Putamen (tissue), 1 donor: ENCODE results near the gene GPR107.

Source experiments
- DNase-seq: peaks from one replicate; pipeline ENCODE4 v3.0.0-alpha.2; 2016; ENCODE audit warnings: low spot score

The GPR107 gene

DNA sequence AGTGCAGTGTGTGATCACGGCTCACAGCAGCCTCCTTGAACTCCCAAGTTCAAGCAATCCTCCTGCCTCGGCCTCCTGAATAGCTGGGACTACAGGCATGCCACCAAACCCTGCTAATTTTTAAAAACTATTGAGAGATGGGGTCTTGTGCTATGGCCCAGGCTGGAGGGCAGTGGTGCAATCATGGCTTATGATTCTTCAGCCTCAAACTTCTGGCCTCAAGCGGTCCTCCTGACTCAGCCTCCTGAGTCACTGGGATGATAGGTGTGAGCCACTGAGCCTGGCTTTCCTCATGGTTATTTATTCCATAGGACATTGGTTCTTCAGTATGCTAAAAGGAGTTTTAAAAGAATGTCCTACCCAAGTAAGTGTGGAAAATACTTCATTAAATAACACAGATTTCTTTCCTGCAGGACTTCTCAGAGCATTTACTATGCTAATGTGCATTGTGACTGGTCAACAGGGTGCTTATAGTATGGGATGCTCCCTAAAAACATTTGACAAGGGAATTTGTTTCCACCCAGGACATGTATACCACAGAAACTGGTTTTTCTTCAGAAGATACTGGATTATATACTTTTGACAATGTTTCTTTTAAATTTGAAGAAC lies 107.3 kb downstream of the GPR107 start:
- DNase-seq, result no peak

DNA sequence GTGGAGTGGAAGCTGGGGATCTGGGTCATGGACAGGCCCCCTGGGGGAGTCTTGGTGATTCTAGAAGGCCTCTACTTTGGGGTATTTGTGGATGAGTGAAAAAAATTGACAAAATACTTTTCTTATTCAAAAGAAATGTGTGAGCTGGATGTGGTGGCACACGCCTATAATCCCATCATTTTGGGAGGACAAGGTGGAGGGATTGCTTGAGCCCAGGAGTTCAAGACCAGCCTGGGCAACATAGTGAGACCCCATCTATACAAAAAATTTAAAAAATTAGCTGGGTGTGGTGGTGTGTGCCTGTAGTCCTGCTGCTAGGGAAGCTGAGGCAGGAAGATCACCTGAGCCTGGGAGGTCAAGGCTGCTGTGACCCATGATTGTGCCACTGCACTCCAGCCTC lies 111.9 kb downstream of the GPR107 start:
- no peak for DNase-seq

DNA sequence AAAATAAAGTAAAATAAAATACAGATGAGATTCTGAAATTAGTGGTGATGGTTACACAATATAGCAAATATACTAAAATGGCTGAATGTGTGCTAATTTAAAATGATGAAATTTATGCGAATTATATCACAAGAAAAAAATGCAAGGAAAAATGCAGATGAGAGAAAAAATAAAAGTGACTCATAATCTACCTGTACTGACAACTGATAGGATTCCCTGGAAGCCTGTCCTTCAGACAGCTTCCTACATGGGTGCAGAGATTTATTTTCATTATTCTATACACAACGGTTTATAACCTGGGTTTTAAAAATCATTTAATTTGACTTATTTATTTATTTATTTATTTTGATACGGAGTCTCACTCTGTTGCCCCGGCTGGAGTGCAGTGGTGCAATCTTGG lies 112.7 kb downstream of the GPR107 start:
- DNase-seq, result no peak

DNA sequence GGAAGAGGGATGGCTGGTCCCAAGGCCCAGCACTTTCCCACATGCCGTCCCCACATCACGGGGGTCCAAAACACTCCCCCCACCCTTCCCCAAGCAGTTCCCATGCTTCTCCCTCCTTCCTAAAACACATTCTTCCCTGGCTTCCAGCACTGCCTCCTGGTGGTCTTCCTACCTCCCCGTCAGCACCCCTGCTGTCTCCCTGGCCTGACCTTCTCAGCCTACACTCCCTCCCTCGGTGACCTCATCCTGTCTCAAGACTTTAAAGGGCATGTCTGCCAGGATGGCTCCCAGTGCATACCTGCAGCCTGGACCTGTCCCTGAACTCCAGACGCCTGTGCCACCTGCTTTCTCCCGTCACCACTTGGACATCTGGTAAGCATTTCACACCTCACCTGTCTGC lies 114.2 kb downstream of the GPR107 start:
- DNase-seq, result no peak

DNA sequence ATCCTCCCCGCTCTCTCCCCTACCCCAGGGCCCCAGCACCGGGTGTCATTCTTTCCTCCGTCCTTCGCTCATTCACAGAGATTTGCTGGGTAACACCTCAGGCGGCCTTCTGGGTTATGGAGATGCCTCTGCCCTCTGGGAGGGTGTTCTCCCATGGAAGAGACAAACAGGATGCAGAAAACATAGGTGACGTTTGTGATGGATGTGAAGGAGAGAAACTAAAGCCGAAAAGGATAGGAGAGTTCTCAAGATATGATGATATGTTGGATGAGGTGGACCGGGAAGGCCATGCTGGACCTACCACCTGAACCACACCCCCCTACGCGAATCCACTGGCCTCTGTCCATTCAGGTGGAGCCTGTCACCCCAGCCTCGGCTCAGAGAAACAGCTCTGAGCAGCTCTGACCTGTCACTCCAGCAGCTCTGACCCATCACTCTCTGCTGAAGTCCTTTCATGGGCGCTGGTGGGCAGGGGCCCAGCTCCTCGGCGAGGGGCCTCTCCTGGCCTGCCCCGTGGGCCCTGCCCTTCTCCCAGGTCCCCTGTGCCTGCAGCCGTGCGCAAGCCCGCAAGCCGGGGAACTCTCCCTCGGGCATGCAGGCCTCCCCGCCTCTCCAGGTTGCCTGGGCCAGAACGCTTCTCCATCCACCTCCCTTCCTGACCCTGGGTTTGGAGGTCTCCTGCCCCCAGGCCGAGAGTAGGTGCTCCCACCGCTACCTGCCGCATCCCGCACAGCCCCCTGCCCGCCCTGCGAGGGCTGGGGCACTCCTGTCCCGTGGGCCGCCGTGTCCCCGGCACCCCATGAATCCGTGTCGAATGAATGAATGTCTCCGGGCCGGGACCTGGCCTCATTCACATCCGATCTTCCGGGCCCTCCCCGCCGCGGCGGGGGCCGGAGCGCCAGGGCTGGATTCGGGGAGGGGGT lies 117.8 kb downstream of the GPR107 start:
- no peak for DNase-seq

DNA sequence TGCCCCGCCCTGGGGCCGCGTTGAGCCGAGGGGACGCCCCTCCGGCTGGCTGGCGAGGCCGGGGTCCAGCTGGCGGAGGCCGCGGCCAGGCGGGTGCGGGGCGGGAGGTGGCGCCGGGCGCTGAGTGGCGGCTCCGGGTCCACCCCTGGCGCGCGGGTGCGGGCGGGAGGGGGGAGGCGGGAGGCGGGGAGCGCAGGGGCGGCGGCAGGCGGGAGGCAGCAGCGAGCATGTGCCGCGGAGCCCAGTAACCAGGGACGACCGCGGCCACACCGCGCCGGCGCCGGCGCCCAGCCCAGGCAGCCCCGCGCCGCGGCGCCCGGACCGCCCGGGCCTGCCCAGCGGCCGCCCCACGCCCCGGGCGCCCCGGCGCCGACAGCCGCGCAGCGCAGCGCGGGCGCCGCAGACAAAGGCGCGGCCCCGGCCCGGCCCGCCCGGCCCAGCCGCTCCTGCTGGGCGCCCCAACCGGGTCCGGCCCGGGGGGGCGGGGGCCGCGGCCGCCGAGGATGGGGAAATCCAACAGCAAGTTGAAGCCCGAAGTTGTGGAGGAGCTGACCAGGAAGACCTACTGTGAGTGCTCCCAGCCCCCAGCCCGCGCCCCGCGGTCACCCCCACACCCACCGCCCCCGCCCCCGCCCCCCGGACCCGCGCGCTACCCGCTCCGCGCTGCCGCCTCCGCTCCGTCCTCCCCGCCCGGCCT lies 118.6 kb downstream of the GPR107 start, which contains the start of gene NCS1:
Gene NCS1 (plus strand): TSS at position 244 of the 697 bp plus-strand sequence. CDS start 260 bp downstream, at position 504.
- DNase-seq, result peak; percentile 64

DNA sequence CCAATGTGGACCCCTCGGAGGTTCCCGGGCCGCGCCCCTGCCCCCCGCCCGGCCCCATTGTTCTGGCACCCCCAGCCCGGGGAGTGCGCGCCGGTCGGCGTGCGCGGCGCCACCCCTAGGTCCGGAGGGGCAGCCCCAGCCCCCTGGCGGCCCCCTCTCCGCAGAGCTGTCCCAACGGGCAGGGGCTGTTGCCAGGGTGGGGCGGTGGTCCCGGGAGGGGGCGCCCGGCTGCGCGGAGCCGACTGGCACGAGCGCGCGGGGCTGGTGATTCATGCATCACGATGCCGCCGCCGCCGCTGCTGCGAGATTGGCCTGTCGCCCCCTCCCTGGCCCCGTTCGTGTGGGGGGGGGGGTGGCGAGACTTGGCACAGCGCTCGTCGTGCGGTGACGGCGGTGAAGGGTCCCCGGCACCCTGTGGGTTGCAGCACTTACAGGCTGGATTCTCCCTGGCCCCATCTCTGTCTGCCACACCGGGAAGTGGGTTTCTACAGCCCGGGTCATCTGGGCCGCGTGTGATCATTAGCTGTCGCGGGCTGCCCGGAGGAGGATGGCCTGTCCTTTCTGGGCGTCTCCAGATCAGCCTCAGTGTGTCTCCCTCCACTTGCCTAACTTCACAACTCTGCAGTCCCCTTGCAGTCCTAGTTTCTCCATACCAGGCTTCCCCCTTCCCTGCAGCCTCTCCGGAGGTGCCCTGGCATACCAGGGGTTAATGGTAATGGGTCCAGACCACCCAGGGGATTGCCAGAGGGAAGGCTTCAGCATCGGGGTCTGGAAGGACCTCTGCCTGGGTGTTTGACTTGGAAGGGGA lies 119.4 kb downstream of the GPR107 start:
- no peak for DNase-seq

DNA sequence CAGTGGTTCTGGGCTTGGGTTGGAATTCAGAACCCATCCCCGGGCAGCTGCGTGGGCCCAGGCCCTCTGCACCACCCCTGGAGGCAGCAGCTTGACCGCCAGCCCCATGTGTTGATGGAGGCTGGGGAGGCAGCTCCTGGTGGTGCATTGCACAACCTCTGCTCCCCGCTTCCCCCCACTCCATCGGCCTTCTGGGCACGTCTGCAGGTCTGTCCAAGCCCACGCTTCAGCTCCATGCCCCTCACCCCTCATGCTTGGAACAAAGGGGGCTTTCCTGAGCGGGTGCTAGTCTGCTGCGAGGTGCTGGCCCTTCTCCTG lies 119.9 kb downstream of the GPR107 start:
- DNase-seq, result no peak

DNA sequence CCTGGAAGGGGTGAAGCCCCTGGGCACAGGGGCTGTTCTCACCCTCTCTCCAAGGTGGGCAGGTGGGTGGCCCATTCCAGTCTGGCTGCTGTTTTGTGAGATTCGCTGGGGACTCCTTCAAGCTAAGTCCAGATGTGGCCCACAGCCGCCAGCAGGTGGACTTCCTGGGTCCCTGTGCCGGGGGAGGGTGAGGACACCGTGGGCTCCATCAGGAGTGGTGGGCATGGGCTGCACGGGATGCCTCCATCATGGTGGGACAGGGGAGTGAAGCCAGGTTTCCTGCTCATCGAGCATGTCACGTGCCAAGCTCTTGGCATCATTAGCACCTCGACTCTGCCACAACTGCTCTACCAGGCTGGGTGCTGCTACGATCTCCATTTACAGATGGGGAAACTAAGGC lies 120.3 kb downstream of the GPR107 start:
- DNase-seq, result no peak

DNA sequence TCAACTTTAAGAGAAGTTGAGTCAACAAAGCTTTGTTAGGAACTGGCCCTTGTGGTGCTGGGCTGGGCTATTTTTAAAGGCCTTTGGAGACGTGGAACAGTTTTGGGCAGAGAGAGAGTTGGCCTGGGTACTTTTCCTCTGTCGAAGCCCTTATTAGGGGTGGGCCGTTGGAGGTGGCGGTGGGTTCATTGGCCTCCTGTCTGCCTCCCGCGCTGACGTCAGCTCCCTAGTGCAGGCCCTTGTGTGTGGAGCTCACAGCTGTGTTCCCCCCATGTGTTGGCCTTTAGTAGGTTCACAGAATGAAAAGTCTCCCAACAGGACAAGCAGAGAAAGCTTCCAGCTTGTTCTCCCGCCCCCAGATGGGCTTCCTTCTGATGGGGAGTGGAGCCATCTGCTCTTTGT lies 121.2 kb downstream of the GPR107 start:
- no peak for DNase-seq

DNA sequence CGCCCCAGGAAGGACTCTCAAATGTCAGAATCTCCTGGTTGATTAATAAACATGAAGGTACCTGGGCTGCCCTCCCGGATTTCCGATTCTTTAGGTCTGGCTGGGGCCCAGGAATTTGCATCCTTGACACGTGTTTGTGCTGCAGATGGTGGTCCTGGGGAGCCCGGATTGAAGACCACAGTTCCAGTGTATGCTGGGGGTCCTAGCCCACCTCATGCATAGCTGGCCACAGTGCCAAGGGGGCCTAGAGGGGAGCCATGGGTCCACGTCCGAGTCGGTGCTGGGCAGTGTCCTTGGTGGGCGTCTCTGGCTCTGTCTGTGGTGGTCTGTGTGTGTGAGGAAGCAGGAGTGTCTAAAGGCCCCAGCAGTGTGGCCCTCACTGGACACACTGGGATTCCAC lies 121.6 kb downstream of the GPR107 start:
- DNase-seq, result no peak

DNA sequence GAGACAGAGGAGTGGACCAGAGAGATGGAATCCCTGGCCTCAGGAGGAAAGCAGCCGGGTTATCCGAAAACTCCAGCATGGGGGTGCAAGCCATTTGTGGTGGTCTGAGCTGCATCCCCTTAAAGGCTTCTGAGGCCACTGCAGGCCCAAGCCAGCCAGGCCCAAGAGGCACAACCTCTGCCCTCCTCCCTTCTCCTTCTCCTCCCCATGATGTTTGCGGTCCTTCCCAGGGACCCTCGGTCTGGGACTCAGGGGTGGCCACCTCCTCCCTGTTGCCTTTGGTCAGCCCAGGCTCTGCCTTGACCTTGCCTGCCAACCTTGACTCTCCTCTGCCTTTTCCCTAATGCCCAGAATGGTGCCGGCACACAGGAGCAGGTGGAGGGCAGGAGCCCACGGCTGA lies 123.1 kb downstream of the GPR107 start:
- DNase-seq, result no peak

DNA sequence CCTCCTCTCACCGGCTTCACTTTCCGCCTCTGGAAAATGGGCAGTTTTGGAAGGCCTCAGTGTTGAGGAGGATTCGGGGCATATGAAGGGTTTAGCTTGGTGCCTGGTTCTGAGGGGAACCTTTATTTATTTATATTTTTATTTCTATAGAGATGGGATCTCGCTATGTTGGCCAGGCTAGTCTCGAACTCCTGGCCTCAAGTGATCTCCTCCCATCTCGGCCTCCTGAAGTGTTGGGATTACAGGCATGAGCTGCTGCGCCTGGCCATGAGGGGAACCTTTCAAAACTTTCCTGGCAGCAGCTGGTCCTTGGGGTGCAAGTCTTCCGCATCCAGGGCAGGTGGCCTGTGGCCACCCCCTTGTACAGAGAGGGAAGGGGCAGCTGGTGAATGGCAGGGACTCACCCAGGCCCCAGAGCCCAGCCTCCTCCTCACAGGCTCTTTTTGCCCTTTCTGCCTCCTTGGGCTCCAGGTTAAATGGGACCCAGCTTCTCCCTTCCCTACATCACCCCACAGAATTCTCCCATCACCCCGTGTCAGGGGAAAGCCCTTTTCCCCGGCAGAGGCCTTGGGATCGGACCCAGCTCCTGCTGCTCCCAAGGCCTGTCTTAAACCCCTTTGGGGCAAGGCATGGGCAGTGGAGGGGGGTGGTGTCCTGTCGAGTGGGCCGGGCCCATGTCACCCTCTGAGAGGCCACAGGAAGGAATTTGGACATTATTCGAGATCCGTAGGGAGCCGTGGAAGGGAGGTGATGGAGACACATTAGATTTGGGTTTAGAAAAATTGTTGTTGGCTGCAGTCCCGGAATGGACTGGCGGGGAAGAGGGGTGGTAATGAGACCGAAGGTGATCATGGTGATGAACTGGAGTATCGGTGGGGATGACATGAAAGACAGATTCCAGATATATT lies 124.4 kb downstream of the GPR107 start:
- DNase-seq, result no peak

DNA sequence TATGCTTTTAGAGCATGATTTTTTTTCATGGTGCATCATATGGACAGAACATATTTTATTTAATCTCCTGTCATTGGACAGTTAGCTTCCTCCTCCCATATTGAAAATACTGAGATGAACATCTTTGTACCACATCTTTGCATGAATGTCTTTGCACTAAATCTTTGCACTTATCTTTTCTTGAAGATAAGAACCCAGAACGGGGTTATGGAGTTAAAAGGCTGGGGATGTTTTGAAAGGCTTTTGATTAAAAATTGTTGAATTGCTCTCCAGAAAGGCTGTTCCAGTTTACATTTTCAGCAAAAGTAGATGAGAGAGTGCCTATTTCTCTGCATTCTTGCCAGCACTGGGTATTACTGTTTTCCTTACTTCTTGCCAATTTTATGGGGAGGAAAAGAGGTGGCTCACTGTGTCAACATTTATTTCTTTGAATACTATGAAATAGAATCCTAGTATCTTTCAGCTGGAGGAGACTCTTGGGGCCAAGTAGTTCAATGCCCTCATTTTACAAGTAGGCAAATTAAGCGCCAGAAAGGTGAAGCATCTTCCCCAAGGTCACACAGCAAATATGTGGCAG lies 125.7 kb downstream of the GPR107 start:
- no peak for DNase-seq

DNA sequence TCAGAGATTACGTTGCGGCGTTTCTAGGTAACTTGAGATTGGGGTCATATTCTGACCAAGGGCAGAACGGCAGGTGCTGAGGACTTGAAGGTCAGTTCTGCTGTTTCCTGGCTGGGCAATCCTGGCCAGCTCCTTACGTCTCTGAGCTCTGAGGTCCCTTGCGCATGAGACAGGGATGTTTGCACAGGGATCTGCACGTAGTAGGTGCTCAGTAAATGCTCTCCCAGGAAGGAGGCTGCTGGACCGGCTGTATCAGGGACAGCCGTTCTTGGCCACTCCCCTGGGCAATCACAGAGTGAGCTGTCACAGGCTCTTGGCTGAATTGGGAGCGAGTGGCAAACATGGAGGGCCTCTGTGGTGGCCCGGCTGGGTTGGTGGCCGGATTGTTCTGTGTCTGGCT lies 126.8 kb downstream of the GPR107 start:
- DNase-seq, result no peak

DNA sequence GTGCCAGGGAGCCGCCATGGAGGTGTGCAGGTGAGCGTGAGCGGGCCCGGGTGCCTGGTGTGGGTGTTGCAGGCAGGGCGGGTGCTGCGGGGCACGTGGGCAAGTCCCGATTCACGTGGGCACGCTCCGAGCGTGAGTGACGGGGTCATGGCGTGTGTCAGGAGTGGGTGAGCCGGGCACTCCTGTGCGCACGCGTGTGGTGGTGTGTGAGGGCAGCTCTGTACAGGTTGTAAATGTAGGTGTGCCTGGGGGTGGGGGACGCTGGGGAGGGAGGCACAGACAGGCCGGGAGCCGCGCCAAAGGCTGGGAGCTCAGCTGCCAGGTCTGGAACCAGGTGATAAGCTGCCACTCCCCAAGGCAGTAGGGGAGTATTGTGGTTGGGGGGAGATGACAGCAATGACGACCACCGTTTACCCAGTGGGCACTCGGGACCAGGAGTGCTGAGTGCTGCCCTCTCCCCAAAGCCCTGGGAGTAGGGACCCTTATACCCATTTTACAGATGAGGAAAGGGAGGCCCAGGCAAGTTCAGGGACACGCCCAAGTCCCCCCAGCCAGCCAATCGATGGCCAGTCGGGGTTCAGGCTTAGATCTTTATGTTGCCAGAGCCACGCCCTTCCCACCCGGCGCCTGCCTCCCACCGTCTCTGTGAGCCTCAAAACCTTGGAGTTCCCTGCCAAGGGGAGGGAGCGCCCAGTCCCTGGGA lies 128.1 kb downstream of the GPR107 start:
- DNase-seq, result peak; percentile 77

DNA sequence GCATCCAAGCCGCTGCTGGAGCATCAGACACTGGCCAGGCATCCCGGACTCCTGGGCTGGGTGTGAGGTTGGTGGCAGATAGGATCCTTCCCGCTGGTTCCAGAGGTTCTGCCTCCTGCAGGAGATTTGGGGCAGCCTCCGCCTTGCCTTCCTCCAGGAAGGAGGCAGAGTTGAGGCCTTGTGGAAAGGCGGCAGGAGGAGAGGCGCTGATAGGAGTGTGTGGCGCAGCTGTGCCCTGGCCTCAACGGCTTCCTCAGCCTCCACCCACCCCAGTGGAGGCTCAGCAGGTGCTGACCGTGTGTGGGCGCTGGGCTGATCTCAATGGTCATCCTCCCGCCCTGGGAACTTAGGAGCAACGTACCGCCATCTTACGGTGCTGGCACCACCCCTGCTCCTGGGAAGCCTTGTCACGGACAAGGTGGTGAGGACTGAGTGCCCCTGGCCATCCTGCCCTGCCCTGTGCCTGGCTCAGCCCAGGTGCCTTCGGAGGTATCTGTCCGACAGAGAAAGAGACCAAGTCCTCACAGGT lies 128.7 kb downstream of the GPR107 start:
- DNase-seq, result no peak

DNA sequence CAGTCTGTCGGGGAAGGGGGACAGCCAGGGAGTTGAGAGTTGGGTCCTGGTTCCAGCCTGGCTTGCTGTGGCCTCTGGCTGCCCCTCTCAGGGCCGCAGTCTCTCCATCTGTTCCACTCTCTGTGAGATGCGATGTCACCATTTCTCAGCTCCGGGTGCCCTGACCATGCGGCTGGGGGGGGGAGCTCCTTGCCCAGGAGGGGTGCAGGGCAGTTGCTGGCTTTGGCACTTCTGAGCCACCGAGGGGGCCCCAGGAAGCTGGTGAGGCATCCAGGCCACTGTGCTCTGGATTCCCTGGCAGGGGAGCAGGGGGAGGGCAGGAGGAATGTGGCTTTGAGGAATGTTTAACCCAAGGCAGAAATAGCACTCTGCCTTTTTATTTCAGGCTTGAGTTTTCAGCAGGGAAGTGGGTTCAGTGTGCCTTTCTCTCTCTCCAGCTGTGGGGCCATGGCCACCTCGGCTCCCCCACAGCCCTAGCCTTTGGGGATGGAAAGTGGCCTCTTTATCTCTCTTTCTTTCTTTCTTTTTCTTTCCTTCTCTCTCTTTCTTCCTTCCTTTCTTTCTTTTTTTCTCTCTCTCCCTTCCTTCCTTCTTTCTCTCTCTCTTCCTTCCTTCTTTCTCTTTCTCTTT lies 129.5 kb downstream of the GPR107 start:
- no peak for DNase-seq

DNA sequence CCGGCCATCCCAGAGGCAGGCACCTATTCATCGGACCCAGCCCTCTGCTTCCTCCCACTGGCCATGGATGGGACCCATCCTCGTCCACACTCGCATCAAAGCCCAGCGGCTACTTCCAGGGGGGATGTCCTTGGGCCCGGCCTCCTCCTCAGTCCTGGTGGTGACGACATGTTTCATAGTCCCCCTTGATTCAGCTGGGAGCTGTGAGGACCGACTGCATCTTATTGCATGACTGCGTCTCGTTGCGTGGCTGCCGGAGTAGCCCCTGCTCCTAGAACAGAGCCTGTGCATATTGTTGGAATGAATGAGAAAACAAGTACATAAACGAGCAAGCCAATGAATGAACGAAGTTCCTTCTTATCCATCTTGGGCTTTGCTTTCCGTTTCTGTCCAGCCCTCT lies 131.3 kb downstream of the GPR107 start:
- no peak for DNase-seq
